Measurements from ENCODE around the gene ADAM12. TPM values are rescaled to one million over a fixed set of nuclear protein-coding genes. Genes with fewer than 3 reads are reported as not detected.

ADAM12 gene
- total and polyA plus RNA-seq, 2 donors (not counting 3 experiments of a cell fraction or from before 2014, with no cell fraction given), result 0.22 to 0.33 TPM

DNA sequence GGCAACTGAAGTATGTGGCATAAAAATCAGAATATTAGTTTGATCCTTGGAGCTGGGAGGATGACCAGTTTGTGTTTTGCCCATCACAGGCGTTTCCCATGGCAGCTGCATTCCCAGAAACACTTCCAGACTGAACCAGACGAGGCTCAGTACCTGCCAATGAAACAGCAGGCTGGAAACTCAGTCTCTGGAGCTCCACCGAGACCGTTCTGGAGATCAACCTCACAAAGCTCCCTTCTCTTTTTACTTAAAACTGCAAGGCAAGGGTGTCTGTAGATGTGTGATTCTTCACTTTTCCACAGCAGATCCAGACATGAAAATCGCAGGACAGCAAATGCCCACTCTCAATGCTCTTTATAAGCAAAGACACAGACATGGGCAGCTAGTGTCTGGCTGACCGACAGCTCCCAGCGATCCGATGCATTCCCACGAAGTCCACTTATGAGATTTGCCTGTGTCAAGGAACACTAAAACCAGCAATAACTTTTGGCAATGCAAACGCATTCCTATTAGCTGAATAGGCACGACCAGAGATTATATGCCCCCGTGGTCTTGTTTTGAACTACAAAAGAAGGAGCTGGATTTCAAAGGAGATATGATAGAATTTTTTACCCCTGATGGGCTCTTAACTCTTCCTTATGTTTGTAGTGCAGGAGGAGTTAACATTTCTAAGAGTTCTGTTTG is 72.6 kb downstream of the ADAM12 start:
- no peak for TF ChIP-seq EZH2 (IDR thresholded peaks at IDR 0.05; ENCODE audit: borderline replicate concordance, low read depth, low read length, severe bottlenecking)
- no peak for TF ChIP-seq GATA2 (IDR thresholded peaks at IDR 0.05; ENCODE audit: insufficient read depth, insufficient read length, low read depth, low read length)
- TF ChIP-seq FOS (IDR thresholded peaks at IDR 0.05; ENCODE audit: borderline replicate concordance, insufficient read depth, low read length), result no peak
- no peak for TF ChIP-seq POLR2A (IDR thresholded peaks at IDR 0.05; ENCODE audit: low read depth, low read length)
- TF ChIP-seq CTCF (IDR thresholded peaks at IDR 0.05; ENCODE audit: extremely low read depth in 1 of 2, insufficient read depth in 1 of 2, low read depth in 1 of 2, low read length in 2 of 2), result no peak
- no peak for TF ChIP-seq POLR2AphosphoS5 (IDR thresholded peaks at IDR 0.05; ENCODE audit: insufficient read depth, low read depth, low read length)
- TF ChIP-seq JUN (IDR thresholded peaks at IDR 0.05; ENCODE audit: borderline replicate concordance, insufficient read depth, insufficient read length, low read depth), result no peak
- TF ChIP-seq MYC (IDR thresholded peaks at IDR 0.05; ENCODE audit: low read depth, low read length), result no peak
- no peak for TF ChIP-seq MAX (IDR thresholded peaks at IDR 0.05; ENCODE audit: insufficient read depth, insufficient read length)
- no peak for DNase-seq (ENCODE audit: low read depth, low spot score)
- FAIRE-seq, result no peak
- Histone ChIP-seq H3K27me3 (ENCODE audit: control insufficient read depth in 2 of 2, insufficient read depth in 2 of 2, low read length in 2 of 2) (no peaks in the 10 kb centered on the region), H3K4me2 (ENCODE audit: insufficient read depth, low read length) (no peak overlapping the region), H2AFZ (ENCODE audit: low read depth, low read length) (no peak overlapping the region), H3K36me3 (ENCODE audit: control insufficient read depth in 2 of 2, extremely low read depth in 1 of 2, insufficient read depth in 2 of 2, low read length in 2 of 2) (no peaks in the 10 kb centered on the region), H3K9ac (replicated peaks; ENCODE audit: extremely low read depth, insufficient read depth, low read length) (no peak overlapping the region), H3K9me3 (replicated peaks; ENCODE audit: control insufficient read depth, insufficient read depth, low read length) (no peaks in the 10 kb centered on the region), H4K20me1 (replicated peaks; ENCODE audit: control insufficient read depth, extremely low read depth, insufficient read depth, low read length) (no peaks in the 10 kb centered on the region), H3K4me3 (replicated peaks in 1 of 3; ENCODE audit: insufficient read depth in 1 of 3, low read depth in 1 of 3, low read length in 3 of 3) (no peak overlapping the region), H3K4me1 (ENCODE audit: control insufficient read depth, extremely low read depth, insufficient read depth, low read length) (no peaks in the 10 kb centered on the region), H3K27ac (ENCODE audit: insufficient read depth, low read depth, low read length) (no peak overlapping the region), H3K79me2 (ENCODE audit: control insufficient read depth, insufficient read depth, low read length) (no peaks in the 10 kb centered on the region), H3K9me1 (replicated peaks; ENCODE audit: control insufficient read depth, extremely low read depth, insufficient read depth, low read length) (no peaks in the 10 kb centered on the region)
- POLR2A ChIA-PET, result no interaction called here
- intact Hi-C loops (cut with micrococcal nuclease), result no loop called here
- BruUV-seq (replicated peaks), result no TSS peak
- CTCF ChIA-PET, result no interaction called here
- dilution Hi-C loops (cut with MboI; ENCODE audit: extremely low pct_ligation_motif_present, low sequenced_read_pairs), result no loop called here
